H1 (cell line): ENCODE results near the gene NCCRP1. TPM values are rescaled to one million over a fixed set of nuclear protein-coding genes. Genes with fewer than 3 reads are reported as not detected.

Experiments
- CTCF ChIA-PET: fragments of 300-600 bp; sonication (Branson Sonifier 250); formaldehyde crosslinking; loops from one replicate; lab custom pipeline; 2021; ENCODE audit not compliant: partially characterized antibody; lab: Charles Lee
- POLR2A ChIA-PET: fragments of 300-600 bp; sonication (Branson Sonifier 250); formaldehyde crosslinking; loops from one replicate; lab custom pipeline; 2021; ENCODE audit warnings: inconsistent platforms; ENCODE audit not compliant: partially characterized antibody; lab: Charles Lee
- DNase-seq, 2 experiments: peaks; one replicate each; pipeline versions ENCODE4 v3.0.0 to v3.0.0-alpha.2; 2010 to 2022; ENCODE audit warnings: low spot score in 2 of 2, low read depth in 1 of 2, mixed read lengths in 1 of 2
- FAIRE-seq: peaks from 2 replicates; lab custom pipeline; 2011; peaks lifted over from hg19 to GRCh38; lab: Jason Lieb, UNC
- H2AFZ ChIP-seq: 2 replicates; pipeline ENCODE4 v1.8.1; 2012; ENCODE audit warnings: low read length, inconsistent platforms
- H2AK5ac ChIP-seq: 2 replicates; pipeline ENCODE4 v1.6.1; 2013; ENCODE audit warnings: low read depth, low read length
- H2BK120ac ChIP-seq: replicated peaks from 2 replicates; pipeline ENCODE3; 2013; ENCODE audit warnings: low read depth, low read length, inconsistent platforms
- H2BK12ac ChIP-seq: 2 replicates; pipeline ENCODE4 v1.6.1; 2013; ENCODE audit warnings: low read depth, low read length
- H2BK15ac ChIP-seq: 2 replicates; pipeline ENCODE4 v1.6.1; 2013; ENCODE audit warnings: low read length
- H2BK20ac ChIP-seq: 2 replicates; pipeline ENCODE4 v1.6.1; 2013; ENCODE audit warnings: low read length
- H2BK5ac ChIP-seq: 2 replicates; pipeline ENCODE4 v1.6.1; 2013; ENCODE audit warnings: low read depth, low read length
- H3K14ac ChIP-seq: 2 replicates; pipeline ENCODE4 v1.6.1; 2013; ENCODE audit warnings: inconsistent platforms; ENCODE audit not compliant: insufficient read length
- H3K18ac ChIP-seq: 2 replicates; pipeline ENCODE4 v1.6.1; 2013; ENCODE audit warnings: low read length; ENCODE audit errors: extremely low read depth
- H3K23ac ChIP-seq: 2 replicates; pipeline ENCODE4 v1.6.1; 2013; ENCODE audit warnings: inconsistent platforms; ENCODE audit not compliant: insufficient read length
- H3K23me2 ChIP-seq: 2 replicates; pipeline ENCODE4 v1.6.1; 2013; ENCODE audit warnings: low read depth, low read length
- H3K27ac ChIP-seq: 2 replicates; pipeline ENCODE4 v1.6.1; 2011; ENCODE audit warnings: low read depth, low read length, inconsistent platforms
- H3K27me3 ChIP-seq, 4 experiments: replicated peaks in 1 of 4; 1 replicate in 1 of 4; 2 replicates in 3 of 4; pipeline versions ENCODE4 v1.6.1 to v1.8.1; 2011 to 2013; ENCODE audit warnings: low read length in 3 of 4, mild to moderate bottlenecking in 3 of 4, inconsistent platforms in 2 of 4, mixed read lengths in 2 of 4, moderate library complexity in 1 of 4; ENCODE audit not compliant: control insufficient read depth in 3 of 4, insufficient read depth in 3 of 4; ENCODE audit errors: extremely low read depth in 1 of 4
- H3K36me3 ChIP-seq, 4 experiments: 2 replicates each; pipeline versions ENCODE4 v1.6.1 to v1.8.1; 2011 to 2013; ENCODE audit warnings: mild to moderate bottlenecking in 4 of 4, low read length in 3 of 4, moderate library complexity in 2 of 4, control low read depth in 1 of 4, inconsistent platforms in 1 of 4; ENCODE audit not compliant: insufficient read depth in 4 of 4, control insufficient read depth in 2 of 4
- H3K4ac ChIP-seq: replicated peaks from 2 replicates; pipeline ENCODE3; 2013; ENCODE audit warnings: low read length, low read depth, mixed read lengths, inconsistent platforms; ENCODE audit not compliant: insufficient read length
- H3K4me1 ChIP-seq, 4 experiments: replicated peaks in 1 of 4; 1 replicate in 1 of 4; 2 replicates in 3 of 4; pipeline versions ENCODE4 v1.6.1 to v1.8.1; 2011 to 2013; ENCODE audit warnings: low read length in 3 of 4, inconsistent platforms in 2 of 4, mixed read lengths in 1 of 4; ENCODE audit not compliant: insufficient read depth in 4 of 4, control insufficient read depth in 3 of 4
- H3K4me2 ChIP-seq, 2 experiments: 2 replicates each; pipeline versions ENCODE4 v1.6.1 to v1.8.1; 2011 to 2013; ENCODE audit warnings: low read depth in 2 of 2, low read length in 2 of 2, control low read depth in 1 of 2, inconsistent platforms in 1 of 2, mild to moderate bottlenecking in 1 of 2; ENCODE audit not compliant: insufficient read depth in 1 of 2
- H3K4me3 ChIP-seq, 4 experiments: fragments of 200-600, 300-600 bp in 1 of 4; sonication (generic), shearing (Covaris generic), sonication (Bioruptor Twin) in 1 of 4; 2 replicates each; pipeline versions ENCODE4 v1.5.1 to v1.8.1; 2011 to 2016; ENCODE audit warnings: low read length in 4 of 4, low read depth in 3 of 4, control low read depth in 2 of 4, inconsistent platforms in 2 of 4, mild to moderate bottlenecking in 2 of 4, mixed read lengths in 1 of 4, moderate library complexity in 1 of 4; ENCODE audit not compliant: insufficient read depth in 2 of 4; ENCODE audit errors: extremely low read depth in 1 of 4
- H3K56ac ChIP-seq: replicated peaks from 2 replicates; pipeline ENCODE3; 2013; ENCODE audit warnings: low read depth, mild to moderate bottlenecking, mixed read lengths, low read length, inconsistent platforms; ENCODE audit not compliant: insufficient read length
- H3K79me1 ChIP-seq: 2 replicates; pipeline ENCODE4 v1.6.1; 2013; ENCODE audit warnings: low read depth, low read length, control low read depth
- H3K79me2 ChIP-seq, 2 experiments: 2 replicates each; pipeline versions ENCODE4 v1.6.1 to v1.8.1; 2012 to 2013; ENCODE audit warnings: low read length in 2 of 2, mild to moderate bottlenecking in 2 of 2, inconsistent platforms in 1 of 2; ENCODE audit not compliant: insufficient read depth in 2 of 2, control insufficient read depth in 1 of 2
- H3K9ac ChIP-seq, 4 experiments: replicated peaks in 1 of 4; 1 replicate in 1 of 4; 2 replicates in 3 of 4; pipeline versions ENCODE4 v1.6.1 to v1.8.1; 2011 to 2013; ENCODE audit warnings: low read depth in 3 of 4, low read length in 3 of 4, control low read depth in 2 of 4, mild to moderate bottlenecking in 2 of 4, moderate library complexity in 2 of 4, inconsistent platforms in 1 of 4; ENCODE audit errors: extremely low read depth in 1 of 4
- H3K9me3 ChIP-seq, 2 experiments: 2 replicates each; pipeline versions ENCODE4 v1.6.1 to v1.8.1; 2012 to 2013; ENCODE audit warnings: mild to moderate bottlenecking in 2 of 2, moderate library complexity in 2 of 2, control low read depth in 1 of 2, inconsistent platforms in 1 of 2, low read depth in 1 of 2, low read length in 1 of 2, mixed read lengths in 1 of 2; ENCODE audit not compliant: insufficient read depth in 2 of 2
- H4K20me1 ChIP-seq, 2 experiments: replicated peaks in 1 of 2; 2 replicates each; pipeline versions ENCODE3 to v1.8.1; 2011 to 2013; ENCODE audit warnings: inconsistent platforms in 2 of 2, low read length in 2 of 2, mild to moderate bottlenecking in 1 of 2; ENCODE audit not compliant: insufficient read depth in 2 of 2, control insufficient read depth in 1 of 2
- H4K5ac ChIP-seq: 2 replicates; pipeline ENCODE4 v1.6.1; 2013; ENCODE audit warnings: low read length, low read depth, mixed read lengths, inconsistent platforms; ENCODE audit not compliant: insufficient read length
- H4K8ac ChIP-seq: 2 replicates; pipeline ENCODE4 v1.8.0; 2013; ENCODE audit warnings: mild to moderate bottlenecking, moderate library complexity, low read length, inconsistent platforms; ENCODE audit not compliant: insufficient read depth; ENCODE audit errors: extremely low read depth
- H4K91ac ChIP-seq: replicated peaks from 2 replicates; pipeline ENCODE3; 2013; ENCODE audit warnings: low read length, mixed read lengths, inconsistent platforms; ENCODE audit not compliant: insufficient read length
- NANOG ChIP-seq: IDR thresholded peaks from 2 replicates; pipeline ENCODE4 v1.6.1; 2011; ENCODE audit warnings: low read length, low read depth, mild to moderate bottlenecking, inconsistent platforms; ENCODE audit not compliant: insufficient read depth, poor library complexity, severe bottlenecking
- SP4 ChIP-seq: IDR thresholded peaks from 2 replicates; pipeline ENCODE4 v1.6.1; 2012; ENCODE audit warnings: low read length, inconsistent platforms
- TAF1 ChIP-seq: IDR thresholded peaks from 2 replicates; pipeline ENCODE4 v1.6.1; 2011; ENCODE audit warnings: mild to moderate bottlenecking, low read depth, low read length
- WGBS, 2 experiments: shearing (Covaris generic) in 1 of 2; methylation state at CpG; one replicate each; pipeline versions ENCODE4 v1.1.6 to v1.1.7; 2013 to 2015; ENCODE audit warnings: low lambda C conversion rate in 2 of 2, mixed read lengths in 2 of 2, inconsistent platforms in 1 of 2, low coverage in 1 of 2, missing lambda C conversion rate in 1 of 2; ENCODE audit not compliant: insufficient replicate concordance in 2 of 2, insufficient coverage in 1 of 2, insufficient read length in 1 of 2; ENCODE audit errors: extremely low coverage in 1 of 2, missing lambda C conversion rate in 1 of 2; 5-methylcytosine and 5-hydroxymethylcytosine counted together
- polyA plus RNA-seq, 7 experiments: library from polyadenylated mRNA; depleted of rRNA in 3 of 7; stranded (reverse) in 5 of 7; unstranded in 2 of 7; fragments of >200 nt in 5 of 7; fragments of 200-250 nt in 2 of 7; gene quantifications; 1 replicate in 5 of 7; 2 replicates in 1 of 7; 4 replicates in 1 of 7; pipeline versions ENCODE4 v1.2.1 to v1.2.3, GENCODE V29; 2011 to 2013; ENCODE audit warnings: missing spikeins in 2 of 7, mixed read lengths in 2 of 7
- total RNA-seq: library from RNA; stranded (reverse); fragmentation: NEBNext Ultra II Directional; extraction: Animal tissue kit (Norgen Biotek cat#: 25700); gene quantifications from 2 replicates; pipeline ENCODE4 v1.2.1, GENCODE V29; 2021
- TF ChIP-seq, protein P1 (sequence below): IDR thresholded peaks from 2 replicates; pipeline ENCODE4 v1.6.1; 2012; ENCODE audit warnings: inconsistent platforms

The NCCRP1 gene
- total and polyA plus RNA-seq, 2 of the 8 experiments (the other 6 are each of a cell fraction or from before 2014, with no cell fraction given): 2.8 to 7.9 TPM

DNA sequence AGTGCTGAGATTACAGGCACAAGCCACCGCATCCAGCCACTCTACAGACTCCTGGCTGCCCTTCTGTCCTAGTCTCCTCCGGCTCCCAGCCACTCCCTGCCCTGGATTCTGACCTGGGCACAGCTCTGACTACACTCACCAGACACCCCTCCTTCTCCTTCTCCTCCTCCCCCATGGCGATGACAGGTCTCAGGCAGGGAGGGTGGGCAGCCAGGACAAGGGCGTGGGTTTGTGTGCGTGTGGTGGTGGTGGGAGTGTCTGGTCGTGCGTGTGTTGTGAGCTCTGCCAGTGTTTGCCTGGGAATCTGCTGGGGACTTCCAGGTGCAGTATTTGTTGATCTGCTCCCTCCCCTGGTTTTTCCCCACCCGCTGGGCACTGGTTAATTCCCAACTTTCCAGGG is 3.0 kb upstream of the NCCRP1 start:
- Histone ChIP-seq H3K27me3 (peaks cover 11 to 25% (median 21%) of the 10 kb centered on the region in 4 experiments), H3K4me2 (no peak overlapping the region), H2BK15ac (peak overlapping the region; percentile 88; the same call in 1 of the 2 replicates), H3K9me3 (no peaks in the 10 kb centered on the region), H3K23me2 (peaks cover 8% of the 10 kb centered on the region; the same call in 1 of the 2 replicates), H4K5ac (no peak overlapping the region), H3K14ac (no peak overlapping the region), H3K18ac (no peak overlapping the region), H3K79me1 (no peaks in the 10 kb centered on the region), H4K20me1 (peaks cover 0 to 2% of the 10 kb centered on the region in 2 experiments), H4K91ac (peak overlapping the region; percentile 55), H3K56ac (no peak overlapping the region), H3K4me3 (no peak overlapping the region), H2BK20ac (0 out of 2 replicates have a peak overlapping the region, but pooled peaks have one; percentile 48), H3K4me1 (peaks cover 0 to 9% (median 8%) of the 10 kb centered on the region in 4 experiments; a peak in 6 of 7 replicates), H2BK120ac (no peak overlapping the region), H3K79me2 (no peaks in the 10 kb centered on the region), H3K23ac (no peak overlapping the region), H3K4ac (no peak overlapping the region), H2BK12ac (0 out of 2 replicates have a peak overlapping the region, but pooled peaks have one; percentile 80), H3K9ac (0 out of 7 replicates have a peak overlapping the region, but pooled peaks of 1 of the 4 experiments have one; percentile 37), H2AK5ac (peak overlapping the region; percentile 95; the same call in 1 of the 2 replicates), H4K8ac (no peak overlapping the region), H2BK5ac (no peak overlapping the region), H3K27ac (no peak overlapping the region), H2AFZ (no peak overlapping the region), H3K36me3 (no peaks in the 10 kb centered on the region)
- FAIRE-seq (no peak), DNase-seq (no peak)
- WGBS, 2 experiments: 62% methylated on average over 8 of the region's 8 CpGs; no CpG with 5 or more reads in 1 of the 2 experiments
- POLR2A ChIA-PET: no interaction called here
- CTCF ChIA-PET: interaction anchor here (0.6 to 7.1 kb wide), 5 partner anchors 11 to 436 kb away, joined by 3 to 53 read pairs (median 3); no protein-coding TSS in a partner anchor
- no peak for TF ChIP-seq SP4
- TF ChIP-seq, protein P1, sequence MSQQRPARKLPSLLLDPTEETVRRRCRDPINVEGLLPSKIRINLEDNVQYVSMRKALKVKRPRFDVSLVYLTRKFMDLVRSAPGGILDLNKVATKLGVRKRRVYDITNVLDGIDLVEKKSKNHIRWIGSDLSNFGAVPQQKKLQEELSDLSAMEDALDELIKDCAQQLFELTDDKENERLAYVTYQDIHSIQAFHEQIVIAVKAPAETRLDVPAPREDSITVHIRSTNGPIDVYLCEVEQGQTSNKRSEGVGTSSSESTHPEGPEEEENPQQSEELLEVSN: no peak
- TF ChIP-seq NANOG: no peak
- TF ChIP-seq TAF1: no peak
